ENCODE data around the gene SCART1.
"Not testable (repeated sequence)": the region's sequence is repeated elsewhere in the genome, so short reads cannot be mapped to it uniquely, and the experiment has no call there.

- TF ChIP-seq EZH2phosphoT487 (IDR thresholded peaks at IDR 0.05; ENCODE audit: insufficient read depth, low read depth); EZH2 (IDR thresholded peaks at IDR 0.05; ENCODE audit: insufficient read depth, poor library complexity, severe bottlenecking): not testable (repeated sequence)
Measured at GRCh38 chr10:133499176-133499575, 45.4 kb downstream of the SCART1 start.
